GM12873 (cell line): ENCODE measurements around the gene DMD.

ENCODE experiments used
- CTCF ChIP-seq: IDR thresholded peaks from 2 replicates; pipeline ENCODE4 v1.5.1; 2012; ENCODE audit warnings: low read depth, mild to moderate bottlenecking, moderate library complexity, low read length, control low read depth; ENCODE audit not compliant: insufficient read depth; ENCODE audit errors: missing control alignments

The DMD gene

GRCh38 chrX:32985544-32985943 lies 225.8 kb downstream of the DMD start:
- no peak for TF ChIP-seq CTCF

DNA sequence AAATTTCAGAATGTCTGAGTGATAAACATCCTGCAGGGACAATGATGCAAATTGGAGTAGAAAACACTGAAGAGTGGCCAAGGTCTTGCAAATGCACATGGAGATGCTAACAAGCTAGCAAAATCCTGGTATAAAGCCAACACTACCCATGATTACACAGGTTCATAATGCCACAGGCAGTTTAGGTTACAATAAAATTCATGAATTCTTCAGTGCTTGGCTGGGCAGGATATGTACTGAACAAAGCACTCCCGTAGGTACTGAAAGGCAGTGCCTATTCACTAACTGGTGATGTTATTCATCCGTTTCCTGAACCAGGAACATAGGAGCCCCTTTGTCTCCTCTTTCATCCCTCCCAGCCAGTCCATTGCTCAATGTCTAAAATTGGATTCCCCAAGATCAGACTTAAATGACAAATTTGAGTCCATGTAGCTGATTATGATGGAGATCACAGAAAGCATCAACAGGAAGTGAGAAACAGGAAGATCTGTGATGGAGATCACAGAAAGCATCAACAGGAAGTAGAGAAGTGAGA lies 244.5 kb downstream of the DMD start:
- no peak for TF ChIP-seq CTCF

DNA sequence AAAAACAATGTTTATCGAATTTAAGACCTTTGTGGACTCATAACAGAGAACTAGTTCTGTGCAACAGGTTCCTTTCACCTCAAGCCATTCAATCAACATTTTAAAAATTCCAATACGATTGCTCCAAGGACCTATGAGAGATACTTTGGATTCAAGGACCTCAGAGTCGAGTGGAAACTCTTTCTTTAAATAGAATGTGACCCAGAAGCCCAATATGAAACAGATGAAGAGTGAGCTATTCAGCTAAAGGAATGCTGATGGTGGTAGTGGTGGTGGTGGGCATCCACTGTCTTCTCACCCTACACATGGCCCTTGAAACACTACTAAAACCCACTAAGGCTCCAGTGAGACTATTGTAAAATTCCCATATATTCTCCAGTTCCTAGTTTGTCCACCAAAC lies 257.2 kb downstream of the DMD start:
- no peak for TF ChIP-seq CTCF

DNA sequence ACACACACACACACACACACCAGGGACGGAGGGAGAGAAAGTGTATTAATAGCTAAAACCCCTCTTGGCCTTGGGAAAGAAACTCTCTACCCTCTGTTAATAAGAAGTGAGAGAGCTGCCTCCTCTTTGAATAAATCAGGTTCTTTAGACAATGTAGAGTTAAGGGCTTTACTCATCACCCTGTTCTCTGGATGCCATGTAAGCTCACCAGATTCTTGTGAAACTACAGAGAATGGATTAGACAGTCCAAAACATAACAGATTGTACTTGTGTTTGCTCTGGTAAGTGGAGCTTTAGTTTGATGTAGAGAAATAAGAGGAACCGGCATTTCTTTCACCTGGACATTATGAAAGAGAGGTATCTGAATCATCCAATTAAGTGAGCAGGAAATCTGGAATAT lies 263.2 kb downstream of the DMD start:
- no peak for TF ChIP-seq CTCF

GRCh38 chrX:32937043-32937442 lies 274.3 kb downstream of the DMD start:
- TF ChIP-seq CTCF: no peak

GRCh38 chrX:32933548-32933947 lies 277.8 kb downstream of the DMD start:
- TF ChIP-seq CTCF: no peak

- no peak for TF ChIP-seq CTCF
Observed at GRCh38 chrX:32929040-32929439, 282.3 kb downstream of the DMD start.
